GM19043 (cell line): ENCODE data around the gene PACRG.
"Not testable (repeated sequence)": the region's sequence is repeated elsewhere in the genome, so short reads cannot be mapped to it uniquely, and the experiment has no call there.

Source experiments
- ATAC-seq: cut with Tn5 transposase; IDR thresholded peaks from one replicate; pipeline ENCODE4 v1.9.1; 2021; ENCODE audit warnings: low read depth; ENCODE audit not compliant: unreplicated experiment

The PACRG gene

DNA sequence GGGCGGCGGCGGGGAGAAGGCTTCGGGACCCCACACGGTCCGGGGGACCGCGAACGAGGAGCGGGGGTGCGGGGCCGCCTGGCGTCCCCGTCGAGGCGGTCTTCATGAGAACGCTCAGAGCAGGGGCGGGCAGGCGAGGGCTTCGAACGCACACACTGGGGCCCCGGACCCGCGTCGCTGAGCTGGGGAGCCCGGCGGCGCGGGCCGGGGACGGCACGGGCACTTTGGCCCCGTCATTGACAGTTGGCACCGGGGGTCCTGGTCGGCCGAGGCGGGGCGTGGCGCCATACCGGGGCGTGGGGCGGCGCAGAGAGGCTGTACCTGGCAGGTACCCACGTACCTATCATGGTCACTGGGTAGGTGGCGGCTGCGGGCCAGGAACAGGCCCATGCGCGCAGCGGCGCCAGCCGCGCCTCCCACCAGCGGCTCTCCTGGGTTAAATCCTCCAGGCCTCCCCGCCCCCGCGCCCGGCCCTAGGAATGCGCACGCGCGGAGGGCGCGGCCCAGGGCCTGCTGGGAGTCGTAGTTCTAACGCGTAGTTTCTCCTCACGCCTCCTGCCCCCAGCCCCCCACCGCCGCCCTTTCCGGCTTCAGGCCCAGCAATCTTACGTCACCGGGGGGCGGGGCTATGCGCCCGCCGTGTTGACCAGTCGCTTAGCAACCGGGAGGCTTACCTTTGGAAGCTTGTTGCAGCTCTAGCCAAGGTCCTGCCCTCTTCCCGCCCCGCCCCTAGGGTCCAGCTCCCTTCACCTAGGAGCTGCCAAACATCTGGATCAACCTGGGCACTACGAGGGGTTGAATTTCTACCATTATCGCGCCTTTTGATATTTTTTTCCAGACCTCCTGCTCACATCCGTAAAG lies at the start of gene PACRG, which contains the start of gene PRKN:
Gene PACRG (plus strand): TSS at position 653 of the 861 bp plus-strand sequence.
Gene PRKN (minus strand): TSS at position 445 of the 861 bp plus-strand sequence.
- ATAC-seq = peak; percentile 96

DNA sequence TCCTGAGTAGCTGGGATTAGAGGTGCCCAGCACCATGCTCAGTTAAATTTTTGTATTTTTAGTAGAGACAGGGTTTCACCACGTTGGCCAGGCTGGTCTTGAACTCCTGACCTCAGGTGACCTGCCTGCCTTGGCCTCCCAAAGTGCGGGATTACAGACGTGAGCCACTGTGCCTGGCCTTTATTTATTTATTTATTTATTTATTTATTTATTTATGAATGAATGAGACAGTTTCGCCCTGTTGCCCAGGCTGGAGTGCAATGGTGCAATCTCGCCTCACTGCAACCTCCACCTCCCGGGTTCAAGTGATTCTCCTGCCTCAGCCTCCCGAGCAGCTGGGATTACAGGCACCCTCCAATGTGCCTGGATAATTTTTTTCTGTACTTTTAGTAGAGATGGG lies 48.9 kb upstream of the PACRG start:
- not testable (repeated sequence) for ATAC-seq

DNA sequence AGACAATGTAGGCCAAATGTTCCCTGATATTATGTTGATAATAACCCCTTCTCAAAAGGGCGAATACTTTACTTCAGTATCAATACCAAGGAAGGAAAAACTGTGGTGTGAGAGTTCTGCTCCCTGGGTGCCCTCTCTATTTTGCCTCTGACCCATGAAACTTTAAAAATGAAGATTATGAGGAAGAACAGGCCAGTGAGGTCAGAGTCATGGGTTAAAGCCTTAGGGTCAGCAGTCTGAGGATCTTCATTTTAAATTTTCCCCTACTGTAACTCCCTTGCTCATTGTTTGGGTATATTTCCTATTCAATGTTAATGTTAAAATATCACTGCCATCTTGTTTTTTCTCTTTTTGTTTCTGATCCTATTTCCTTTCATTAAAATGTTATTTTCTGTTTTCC lies 48.1 kb upstream of the PACRG start:
- ATAC-seq = no peak

DNA sequence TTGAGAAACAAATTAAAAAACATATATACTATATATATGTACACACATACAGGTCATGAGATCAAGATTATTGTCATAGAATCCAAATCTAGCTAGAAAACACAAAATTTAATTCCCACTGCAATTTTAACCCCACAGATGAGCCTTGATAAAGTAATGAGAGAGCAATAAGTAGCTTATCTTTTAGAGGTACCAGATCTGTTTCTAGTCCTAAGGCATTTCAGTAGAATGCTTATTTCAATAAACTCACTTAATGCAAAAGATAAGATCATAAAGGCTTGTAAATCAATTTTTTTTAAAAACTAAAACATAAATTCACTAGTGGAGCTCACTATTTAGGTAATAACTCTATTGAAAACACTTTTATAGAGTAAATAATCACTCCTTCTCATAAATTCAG lies 47.4 kb upstream of the PACRG start:
- ATAC-seq = no peak

- ATAC-seq = no peak
These were observed 46.9 kb upstream of the PACRG start for GRCh38 chr6:162680871-162681270.

- no peak for ATAC-seq
These were observed 46.3 kb upstream of the PACRG start for GRCh38 chr6:162681447-162681846.

GRCh38 chr6:162683135-162683534 lies 44.6 kb upstream of the PACRG start:
- ATAC-seq = no peak

GRCh38 chr6:162684052-162684451 lies 43.7 kb upstream of the PACRG start:
- ATAC-seq = no peak

DNA sequence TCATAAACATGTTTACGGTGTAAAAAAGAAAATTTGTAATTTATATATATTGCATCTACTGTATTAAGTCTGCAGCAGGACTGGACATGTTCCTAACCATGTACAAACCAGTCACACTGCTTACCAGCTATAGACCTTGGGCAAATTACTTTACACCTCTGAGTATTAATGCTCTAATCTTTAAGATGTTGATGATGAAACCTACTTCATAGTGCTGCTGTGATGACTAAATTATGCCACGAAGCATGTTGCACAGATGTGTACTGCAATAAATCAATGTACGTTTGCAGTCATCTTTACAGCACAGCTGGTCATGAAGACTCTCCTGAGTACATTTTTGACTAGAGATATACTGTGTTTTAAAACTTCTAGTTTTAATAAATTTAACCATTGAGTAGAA lies 42.8 kb upstream of the PACRG start:
- ATAC-seq = no peak

DNA sequence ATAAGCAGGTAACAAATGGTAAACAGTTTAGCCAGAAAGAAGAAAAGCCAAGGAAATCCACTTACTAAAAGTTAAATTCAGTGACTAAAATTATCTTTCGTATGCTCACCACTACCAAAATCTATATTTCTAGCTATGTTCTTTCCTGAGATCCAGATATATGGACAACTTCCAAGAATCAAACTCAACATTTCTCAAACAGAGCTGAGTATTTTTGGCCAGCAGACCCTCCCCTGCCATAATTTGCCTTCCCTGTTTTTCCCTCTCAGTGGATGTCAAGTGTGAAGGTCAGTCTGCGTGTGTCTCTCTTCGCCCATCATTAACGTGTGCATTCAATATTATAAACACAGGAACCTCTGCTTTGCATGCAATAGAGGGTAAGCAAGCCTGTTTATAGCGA lies 42.2 kb upstream of the PACRG start:
- ATAC-seq = no peak

GRCh38 chr6:162688751-162689345 lies 38.9 kb upstream of the PACRG start:
- ATAC-seq = no peak

DNA sequence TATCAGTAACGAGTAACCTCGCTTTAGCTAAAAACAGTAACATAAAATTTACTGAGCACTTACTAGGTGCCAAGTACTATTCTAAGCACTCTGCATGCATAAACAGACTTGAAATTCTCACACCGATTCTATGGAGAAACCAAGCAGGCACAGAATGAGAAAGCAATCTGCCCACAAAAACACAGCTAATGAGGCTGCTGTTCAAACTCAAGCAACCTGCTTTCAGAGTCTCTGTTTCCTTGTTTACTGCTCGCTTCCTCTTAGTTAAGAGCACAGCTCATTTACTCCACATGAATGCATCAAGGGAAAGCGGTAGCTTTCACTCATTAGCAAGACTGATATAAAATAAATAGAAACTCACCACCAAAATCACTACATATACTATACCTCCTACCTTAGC lies 37.6 kb upstream of the PACRG start:
- ATAC-seq = no peak

DNA sequence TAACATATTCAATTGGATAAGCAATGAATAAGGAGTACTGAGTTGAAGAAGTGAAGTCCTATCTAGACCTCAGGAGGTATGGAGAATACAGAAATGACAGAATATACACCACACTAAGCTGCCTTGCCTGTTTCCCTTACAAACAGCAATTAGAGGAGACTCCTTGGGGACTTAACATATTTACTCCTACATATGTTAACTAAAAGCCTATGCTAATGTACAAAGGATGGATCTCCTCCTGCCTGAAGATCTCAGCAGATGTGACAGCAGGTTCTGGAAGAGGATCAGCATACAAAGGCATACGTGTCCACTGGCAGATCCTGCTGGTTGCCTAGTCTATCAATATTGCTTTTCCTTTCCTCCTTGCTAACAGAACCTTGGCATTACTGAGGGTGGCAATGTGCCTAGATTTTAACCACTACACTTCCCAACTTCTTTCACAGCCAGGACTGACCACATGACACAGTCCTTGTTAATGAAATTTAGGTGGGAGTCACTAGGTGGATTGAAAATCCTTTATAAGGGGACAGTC lies 29.8 kb upstream of the PACRG start:
- no peak for ATAC-seq

DNA sequence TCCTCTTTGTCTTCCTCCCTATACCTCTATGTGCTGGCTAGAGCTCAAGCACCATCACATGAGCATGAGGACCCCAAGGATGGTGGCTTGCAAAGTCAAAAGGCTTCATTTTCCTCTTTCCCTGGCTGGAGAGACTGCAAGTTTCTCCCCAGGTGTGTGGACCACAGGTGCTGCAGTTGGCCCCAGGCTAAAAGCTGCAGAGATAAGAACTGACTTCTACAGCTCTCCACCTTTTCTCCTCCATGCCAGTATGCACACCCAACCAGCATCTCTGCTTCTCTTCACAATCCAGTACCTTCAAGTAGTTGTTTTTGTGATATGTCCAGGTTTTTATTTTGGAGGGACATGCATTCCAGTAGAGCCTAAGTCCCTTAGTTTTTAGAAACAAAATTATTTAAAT lies 29.3 kb upstream of the PACRG start:
- no peak for ATAC-seq

DNA sequence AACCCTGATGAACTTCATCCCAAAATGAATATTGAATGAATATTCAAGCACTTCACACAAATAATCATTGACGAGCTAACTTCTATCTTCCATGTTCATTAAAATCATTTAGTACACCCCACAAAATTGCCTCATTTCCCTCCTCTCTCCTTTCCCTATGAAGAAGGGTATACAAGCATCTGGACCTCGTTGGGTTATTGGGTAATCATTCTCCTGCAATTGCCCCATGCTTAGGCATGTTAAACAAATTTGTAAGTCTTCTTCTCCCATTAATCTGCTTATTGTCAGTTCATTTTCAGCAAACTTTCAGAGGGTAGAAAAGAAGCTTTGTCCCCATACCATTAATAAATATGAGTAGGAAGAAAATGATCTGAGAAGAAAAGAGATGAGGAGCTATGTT lies 27.8 kb upstream of the PACRG start:
- ATAC-seq = no peak

DNA sequence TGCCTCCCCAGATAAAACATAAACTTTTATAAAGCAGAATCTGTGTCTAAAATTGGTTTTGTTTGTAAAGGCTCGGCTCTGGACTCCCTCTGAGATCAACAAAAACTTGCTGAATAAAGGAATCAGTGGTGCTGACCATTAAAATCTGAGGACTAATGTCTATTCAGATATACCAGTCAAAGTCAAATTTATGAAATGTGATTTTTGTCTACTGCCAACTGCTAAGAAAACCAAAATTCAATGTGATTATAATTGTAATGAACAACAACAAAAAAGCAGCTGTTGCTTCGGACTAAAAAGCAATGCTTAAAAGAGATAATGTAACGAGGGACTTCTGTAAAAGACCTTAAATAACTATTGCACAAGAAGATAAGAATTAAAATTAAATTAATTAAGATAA lies 26.8 kb upstream of the PACRG start:
- no peak for ATAC-seq

DNA sequence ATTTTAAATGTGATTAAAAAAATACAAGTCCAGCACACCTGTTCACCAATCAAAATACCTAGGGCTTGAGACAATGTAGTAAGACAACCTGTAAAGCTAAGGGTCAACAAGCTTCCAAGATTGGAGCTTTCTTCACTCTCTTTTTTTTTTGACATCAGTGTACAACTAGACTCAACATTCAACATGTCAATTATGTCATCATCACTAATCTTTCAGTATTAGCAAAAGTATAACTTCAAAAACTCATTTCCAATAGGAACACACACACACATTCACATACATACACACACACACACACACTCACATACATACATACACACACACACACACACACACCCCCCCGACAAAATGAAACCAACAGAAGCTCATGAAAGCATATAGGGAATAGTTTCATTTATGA lies 26.2 kb upstream of the PACRG start:
- ATAC-seq = no peak

- no peak for ATAC-seq
These were observed 25.3 kb upstream of the PACRG start for GRCh38 chr6:162702446-162702845.

GRCh38 chr6:162704001-162704400 lies 23.8 kb upstream of the PACRG start:
- ATAC-seq = no peak

GRCh38 chr6:162705736-162706135 lies 22.0 kb upstream of the PACRG start:
- ATAC-seq = no peak

GRCh38 chr6:162706232-162706631 lies 21.5 kb upstream of the PACRG start:
- ATAC-seq = no peak

DNA sequence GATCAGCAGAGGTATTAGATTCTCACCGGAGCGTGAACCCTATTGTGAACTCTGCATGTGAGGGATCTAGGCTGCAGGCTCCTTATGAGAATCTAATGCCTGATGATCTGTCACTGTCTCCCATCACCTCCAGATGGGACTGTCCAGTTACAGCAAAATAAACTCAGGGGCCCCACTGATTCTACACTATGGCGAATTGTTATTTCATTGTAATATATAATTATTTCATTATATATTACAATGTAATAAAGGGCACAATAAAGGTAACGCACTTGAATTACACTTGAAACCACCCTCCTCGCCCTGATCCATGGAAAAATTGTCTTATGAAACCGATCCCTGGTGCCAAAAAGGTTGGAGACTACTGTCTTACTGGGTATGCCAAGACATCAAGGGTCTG lies 18.8 kb upstream of the PACRG start:
- no peak for ATAC-seq
